GM12878 (cell line): ENCODE measurements around the gene BAZ2B. TPM values are rescaled to one million over a fixed set of nuclear protein-coding genes. Genes with fewer than 3 reads are reported as not detected.

ENCODE experiments used
- BCL11A ChIP-seq: IDR thresholded peaks from 2 replicates; pipeline ENCODE4 v1.6.1; 2011; ENCODE audit warnings: low read depth, low read length
- CUX1 ChIP-seq: IDR thresholded peaks from 2 replicates; pipeline ENCODE4 v1.6.1; 2012; ENCODE audit warnings: improper control_type of control experiment, low read depth, low read length; ENCODE audit not compliant: insufficient replicate concordance
- MTA2 ChIP-seq: fragments of 450-650 bp; IDR thresholded peaks from 2 replicates; pipeline ENCODE4 v1.6.1; 2016; ENCODE audit warnings: low read depth, mild to moderate bottlenecking, moderate library complexity
- SREBF1 ChIP-seq: IDR thresholded peaks from 2 replicates; pipeline ENCODE4 v1.6.1; 2012; ENCODE audit warnings: mild to moderate bottlenecking, low read length
- SRF ChIP-seq, 2 experiments: IDR thresholded peaks; 2 replicates each; pipeline ENCODE4 v1.6.1; 2011; ENCODE audit warnings: low read depth in 2 of 2, low read length in 2 of 2, mild to moderate bottlenecking in 1 of 2, moderate library complexity in 1 of 2
- YY1 ChIP-seq: IDR thresholded peaks from 2 replicates; pipeline ENCODE4 v1.6.1; 2011; ENCODE audit warnings: low read depth, mild to moderate bottlenecking, low read length
- ZZZ3 ChIP-seq: IDR thresholded peaks from 2 replicates; pipeline ENCODE4 v1.6.1; 2011; ENCODE audit warnings: low read depth; ENCODE audit not compliant: control insufficient read depth, insufficient read length
- polyA plus RNA-seq, 11 experiments: library from polyadenylated mRNA; depleted of rRNA in 4 of 11; unstranded in 6 of 11; stranded (reverse) in 5 of 11; fragments of >200 nt; fragmentation: Nextera tagmentation in 4 of 11; fragmentation: Illumina TruSeq in 1 of 11; extraction: Ambion mirVana in 4 of 11; extraction: Trizol in 1 of 11; gene quantifications; 1 replicate in 1 of 11; 2 replicates in 10 of 11; pipeline versions ENCODE4 v1.2.1 to v1.2.3, GENCODE V29; 2011 to 2016; ENCODE audit warnings: inconsistent platforms in 2 of 11, missing spikeins in 2 of 11, low read depth in 1 of 11
- total RNA-seq, 4 experiments: library from RNA; depleted of rRNA in 3 of 4; stranded (reverse); fragments of >200 nt in 3 of 4; fragmentation: Illumina TruSeq in 1 of 4; extraction: Trizol in 1 of 4; gene quantifications; 2 replicates each; pipeline versions ENCODE4 v1.2.1 to v1.2.3, GENCODE V29; 2013 to 2021
- TF ChIP-seq, protein P1 (sequence below): fragments of 450-650 bp; IDR thresholded peaks from 2 replicates; pipeline ENCODE4 v1.6.1; 2016; ENCODE audit warnings: mild to moderate bottlenecking, moderate library complexity, borderline replicate concordance

The BAZ2B gene
- total and polyA plus RNA-seq, 10 of the 15 experiments (the other 5 are each of a cell fraction or from before 2014, with no cell fraction given): 8.8 to 49.7 (median 24.7) TPM

- TF ChIP-seq CUX1 (peak; percentile 56), SRF (IDR thresholded peaks at IDR 0.05; ENCODE audit: low read depth in 2 of 2, low read length in 2 of 2) (no peak), BCL11A (no peak), SREBF1 (no peak), YY1 (no peak), MTA2 (peak; percentile 46), ZZZ3 (no peak)
- TF ChIP-seq, protein P1, sequence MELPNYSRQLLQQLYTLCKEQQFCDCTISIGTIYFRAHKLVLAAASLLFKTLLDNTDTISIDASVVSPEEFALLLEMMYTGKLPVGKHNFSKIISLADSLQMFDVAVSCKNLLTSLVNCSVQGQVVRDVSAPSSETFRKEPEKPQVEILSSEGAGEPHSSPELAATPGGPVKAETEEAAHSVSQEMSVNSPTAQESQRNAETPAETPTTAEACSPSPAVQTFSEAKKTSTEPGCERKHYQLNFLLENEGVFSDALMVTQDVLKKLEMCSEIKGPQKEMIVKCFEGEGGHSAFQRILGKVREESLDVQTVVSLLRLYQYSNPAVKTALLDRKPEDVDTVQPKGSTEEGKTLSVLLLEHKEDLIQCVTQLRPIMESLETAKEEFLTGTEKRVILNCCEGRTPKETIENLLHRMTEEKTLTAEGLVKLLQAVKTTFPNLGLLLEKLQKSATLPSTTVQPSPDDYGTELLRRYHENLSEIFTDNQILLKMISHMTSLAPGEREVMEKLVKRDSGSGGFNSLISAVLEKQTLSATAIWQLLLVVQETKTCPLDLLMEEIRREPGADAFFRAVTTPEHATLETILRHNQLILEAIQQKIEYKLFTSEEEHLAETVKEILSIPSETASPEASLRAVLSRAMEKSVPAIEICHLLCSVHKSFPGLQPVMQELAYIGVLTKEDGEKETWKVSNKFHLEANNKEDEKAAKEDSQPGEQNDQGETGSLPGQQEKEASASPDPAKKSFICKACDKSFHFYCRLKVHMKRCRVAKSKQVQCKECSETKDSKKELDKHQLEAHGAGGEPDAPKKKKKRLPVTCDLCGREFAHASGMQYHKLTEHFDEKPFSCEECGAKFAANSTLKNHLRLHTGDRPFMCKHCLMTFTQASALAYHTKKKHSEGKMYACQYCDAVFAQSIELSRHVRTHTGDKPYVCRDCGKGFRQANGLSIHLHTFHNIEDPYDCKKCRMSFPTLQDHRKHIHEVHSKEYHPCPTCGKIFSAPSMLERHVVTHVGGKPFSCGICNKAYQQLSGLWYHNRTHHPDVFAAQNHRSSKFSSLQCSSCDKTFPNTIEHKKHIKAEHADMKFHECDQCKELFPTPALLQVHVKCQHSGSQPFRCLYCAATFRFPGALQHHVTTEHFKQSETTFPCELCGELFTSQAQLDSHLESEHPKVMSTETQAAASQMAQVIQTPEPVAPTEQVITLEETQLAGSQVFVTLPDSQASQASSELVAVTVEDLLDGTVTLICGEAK: no peak
- TF ChIP-seq, all 136 proteins: peak for 4
These were observed 148.1 kb downstream of the BAZ2B start (continued) for GRCh38 chr2:159468257-159468656.
